GM21367 (cell line): ENCODE measurements around the gene CACNA1A.

Experiments used
- ATAC-seq: cut with Tn5 transposase; IDR thresholded peaks from one replicate; pipeline ENCODE4 v1.9.1; 2021; ENCODE audit not compliant: unreplicated experiment

CACNA1A gene

DNA sequence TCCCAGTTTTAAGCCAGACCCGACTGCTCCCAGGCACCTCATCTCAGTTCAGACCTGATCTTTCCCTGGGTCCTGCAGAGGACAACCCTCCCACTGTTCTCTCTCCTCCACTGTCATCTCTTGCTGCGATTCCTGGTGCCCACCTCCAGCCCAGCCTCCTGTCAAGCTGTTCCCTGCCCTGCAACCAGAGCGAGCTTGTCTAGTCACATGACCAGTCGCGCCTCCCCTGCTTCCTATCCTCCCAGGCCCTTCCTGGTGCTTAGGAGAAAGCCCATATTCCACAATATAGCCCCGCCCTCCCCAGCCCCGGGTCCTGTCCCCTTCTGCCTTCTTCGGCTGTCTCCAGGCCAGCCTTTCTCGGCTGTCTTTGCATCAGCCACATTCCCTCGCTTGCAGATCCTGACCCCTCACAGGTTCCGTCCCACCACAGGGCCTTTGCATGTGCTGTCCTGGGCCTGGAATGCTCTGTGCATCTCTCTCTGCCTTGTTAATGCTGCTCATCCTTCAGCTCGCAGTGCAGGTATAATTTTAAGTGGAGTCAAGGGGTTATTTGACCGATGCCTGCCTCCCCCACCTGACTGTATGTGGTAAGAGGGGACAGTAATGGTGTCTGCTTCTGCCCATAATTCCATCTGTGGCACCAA lies 267.3 kb downstream of the CACNA1A start:
- no peak for ATAC-seq

DNA sequence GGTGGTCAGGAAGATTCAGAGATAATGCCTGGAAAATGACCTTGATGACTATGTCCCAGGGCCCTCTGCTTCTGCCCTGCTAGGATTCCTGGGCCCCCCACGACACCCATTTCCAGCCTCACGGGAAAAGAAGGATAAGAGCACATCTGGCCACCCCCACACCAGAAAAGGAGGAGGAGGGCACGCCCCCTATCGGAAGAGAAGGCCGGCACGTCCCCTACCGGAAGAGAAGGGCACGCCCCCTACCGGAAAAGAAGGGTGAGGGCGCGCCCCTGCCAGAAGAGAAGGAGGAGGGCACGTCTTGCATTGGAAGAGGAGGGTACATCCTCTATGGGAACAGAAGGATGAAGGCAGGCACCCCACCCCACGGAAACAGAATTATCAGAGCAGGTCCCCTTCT lies 271.8 kb downstream of the CACNA1A start:
- ATAC-seq = no peak

GRCh38 chr19:13231663-13232062 lies 274.6 kb downstream of the CACNA1A start:
- no peak for ATAC-seq

DNA sequence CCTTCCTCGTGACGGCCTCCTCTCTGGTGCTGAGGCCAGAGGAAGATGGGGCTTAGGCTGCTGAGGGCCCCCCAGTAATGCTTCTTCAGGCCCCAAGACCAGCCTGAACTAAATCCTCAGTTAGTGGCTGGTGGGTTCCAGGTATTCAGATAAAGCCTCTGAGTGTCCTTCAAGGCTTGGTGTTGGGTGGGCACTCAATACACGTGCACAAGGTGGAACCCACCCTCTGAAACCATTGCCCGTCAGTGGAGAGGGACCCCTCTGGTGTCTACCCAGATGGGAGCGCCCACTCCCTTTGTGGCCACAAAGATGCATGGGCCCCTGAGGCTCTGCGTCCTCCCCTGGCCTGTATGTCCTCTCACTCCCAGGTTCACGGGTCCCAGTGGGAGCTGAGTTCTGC lies 277.0 kb downstream of the CACNA1A start:
- ATAC-seq = no peak

GRCh38 chr19:13228561-13228960 lies 277.7 kb downstream of the CACNA1A start:
- no peak for ATAC-seq

DNA sequence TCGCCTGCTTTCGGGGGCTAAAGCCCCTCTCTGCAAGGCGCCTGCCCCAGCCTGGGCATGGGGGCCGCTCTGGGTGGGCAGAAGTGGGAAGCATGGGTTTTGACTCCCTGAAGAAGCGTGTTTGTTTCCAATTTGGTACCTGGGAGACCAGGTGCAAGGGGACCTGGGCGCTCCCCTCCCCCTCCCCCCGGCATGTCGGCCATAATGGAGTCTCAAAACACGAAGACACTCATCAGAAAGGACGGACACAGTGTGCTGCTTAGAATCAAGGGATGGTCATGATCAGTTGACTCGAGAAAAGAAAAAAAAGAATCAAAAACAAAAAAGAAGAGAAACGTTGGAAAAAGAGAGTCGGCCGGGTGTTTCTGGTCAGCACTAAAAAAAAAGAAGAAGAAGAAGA lies 279.3 kb downstream of the CACNA1A start:
- ATAC-seq = no peak

DNA sequence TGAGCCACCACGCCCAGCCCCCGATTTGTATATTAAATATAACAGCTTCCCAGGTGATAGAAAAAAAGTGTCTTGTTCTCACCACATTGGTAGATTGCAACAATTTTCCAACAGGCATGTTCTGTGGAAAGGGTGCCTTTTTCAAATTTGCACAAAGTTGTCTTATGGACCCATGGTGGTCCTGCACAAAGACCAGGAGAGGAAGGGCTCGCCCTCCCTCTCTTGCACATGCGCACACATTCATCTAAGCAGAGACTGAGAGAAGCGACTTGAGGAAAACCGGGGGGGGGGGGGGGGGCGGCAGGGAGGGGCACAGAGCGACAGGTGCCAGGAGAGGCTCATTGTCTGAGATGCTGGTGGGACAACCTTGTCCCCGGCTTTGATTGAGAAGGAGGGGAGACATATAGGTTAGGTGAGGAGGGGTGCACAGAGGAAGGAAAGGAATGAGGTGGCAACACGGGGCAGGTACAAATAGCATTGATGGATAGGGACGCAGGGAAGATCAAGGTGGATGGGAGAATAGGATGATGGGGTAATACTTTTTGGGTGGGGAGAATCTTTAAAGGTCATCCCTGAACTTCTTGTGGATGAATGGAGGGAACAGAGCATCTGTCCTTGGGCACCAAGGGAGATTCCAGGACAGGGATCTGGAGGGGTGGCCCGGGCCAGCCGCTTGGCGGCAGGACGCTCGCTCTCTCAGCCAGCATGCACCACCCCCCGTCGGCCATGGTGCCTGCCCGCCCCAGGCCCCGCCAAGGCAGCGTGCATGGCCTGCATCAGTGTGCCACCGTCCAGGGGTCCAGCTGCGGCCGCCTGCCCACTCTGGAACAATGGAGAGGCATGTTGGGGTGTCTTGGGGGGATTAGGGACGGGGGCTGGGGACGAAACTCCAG lies 280.1 kb downstream of the CACNA1A start:
- ATAC-seq = no peak

DNA sequence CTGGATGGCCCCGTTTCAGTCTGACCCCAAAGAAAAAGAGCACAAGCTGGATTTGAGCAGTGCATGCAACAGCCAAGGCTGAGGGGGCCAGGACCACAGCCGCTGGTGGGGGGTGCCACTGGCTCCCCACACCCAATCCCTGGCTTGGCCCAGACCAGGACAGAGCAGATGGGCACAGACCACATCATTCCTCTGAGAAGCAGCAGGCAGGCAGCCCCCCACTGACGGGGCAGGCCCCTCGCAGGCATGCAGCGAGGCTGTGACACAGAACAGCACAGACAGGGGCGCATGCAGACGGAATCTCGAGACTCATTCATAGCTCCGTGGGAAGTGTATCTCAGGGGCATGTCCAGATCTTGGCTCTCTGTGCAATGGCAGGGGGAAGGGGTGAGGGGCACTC lies 281.2 kb downstream of the CACNA1A start:
- no peak for ATAC-seq

GRCh38 chr19:13220847-13221246 lies 285.4 kb downstream of the CACNA1A start:
- no peak for ATAC-seq

- peak; percentile 31 for ATAC-seq
These were observed 290.5 kb downstream of the CACNA1A start for GRCh38 chr19:13215572-13216380.

DNA sequence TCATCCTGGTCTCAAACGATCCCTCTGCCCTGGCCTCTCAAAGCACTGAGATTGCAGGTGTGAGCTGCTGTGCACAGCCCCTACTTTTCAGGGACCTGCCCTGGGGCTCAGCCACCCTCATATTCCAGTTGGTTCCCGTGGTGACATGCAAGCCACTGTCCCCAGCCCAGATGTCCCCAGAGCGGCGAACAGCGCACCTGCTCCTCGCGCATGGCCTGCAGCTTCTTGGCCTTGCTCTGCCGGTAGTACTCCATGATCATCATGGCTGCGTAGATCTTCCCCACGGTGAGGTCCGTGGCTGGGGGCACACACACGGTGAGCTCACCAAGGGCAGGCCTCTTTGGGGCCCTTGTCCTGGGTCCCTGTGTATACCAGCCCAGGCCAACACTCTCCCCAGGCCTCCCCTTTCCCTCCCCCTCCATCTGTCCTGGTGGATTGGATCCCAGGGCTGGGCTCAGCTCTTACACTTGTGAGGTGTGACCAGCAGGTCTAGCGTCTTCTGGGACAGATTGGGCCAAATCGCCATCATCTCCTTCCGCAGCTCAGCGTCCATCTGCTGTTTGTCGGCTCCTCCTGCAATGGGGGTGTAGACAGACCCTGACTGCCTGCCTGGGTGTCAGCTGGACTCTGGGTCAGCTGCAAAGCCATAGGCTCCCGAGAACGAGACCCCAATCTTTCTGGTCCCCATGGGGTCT lies 292.1 kb downstream of the CACNA1A start:
- no peak for ATAC-seq

DNA sequence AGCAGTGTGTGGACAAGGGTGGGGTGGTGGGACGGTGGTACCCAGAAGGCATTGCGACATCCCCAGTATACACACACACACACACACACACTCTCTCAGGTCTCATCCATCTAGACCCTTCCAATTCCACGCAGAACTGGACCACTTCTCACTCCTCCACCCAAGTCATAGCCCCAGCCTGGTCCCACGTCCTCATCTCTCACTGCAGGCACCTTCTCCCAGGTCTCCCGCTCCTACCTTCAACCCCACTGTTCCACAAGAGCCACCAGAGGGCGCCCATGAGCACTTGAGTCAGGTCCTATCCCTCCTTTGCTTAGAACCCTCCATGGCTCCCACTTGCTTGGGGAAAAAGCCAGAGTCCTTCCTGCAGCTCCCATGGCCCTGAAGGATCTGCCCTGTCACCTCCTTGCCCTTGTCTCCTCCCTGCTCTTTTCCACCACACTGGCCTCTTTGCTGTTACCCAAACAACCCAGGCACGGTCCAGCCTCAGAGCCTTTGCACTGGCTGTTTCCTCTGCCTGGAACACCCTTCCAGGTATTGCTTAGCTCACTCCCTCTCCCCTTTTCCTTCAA lies 293.4 kb downstream of the CACNA1A start:
- no peak for ATAC-seq

- no peak for ATAC-seq
These were observed 294.6 kb downstream of the CACNA1A start for GRCh38 chr19:13211426-13212308.

- no peak for ATAC-seq
These were observed 295.3 kb downstream of the CACNA1A start for GRCh38 chr19:13210941-13211340.

DNA sequence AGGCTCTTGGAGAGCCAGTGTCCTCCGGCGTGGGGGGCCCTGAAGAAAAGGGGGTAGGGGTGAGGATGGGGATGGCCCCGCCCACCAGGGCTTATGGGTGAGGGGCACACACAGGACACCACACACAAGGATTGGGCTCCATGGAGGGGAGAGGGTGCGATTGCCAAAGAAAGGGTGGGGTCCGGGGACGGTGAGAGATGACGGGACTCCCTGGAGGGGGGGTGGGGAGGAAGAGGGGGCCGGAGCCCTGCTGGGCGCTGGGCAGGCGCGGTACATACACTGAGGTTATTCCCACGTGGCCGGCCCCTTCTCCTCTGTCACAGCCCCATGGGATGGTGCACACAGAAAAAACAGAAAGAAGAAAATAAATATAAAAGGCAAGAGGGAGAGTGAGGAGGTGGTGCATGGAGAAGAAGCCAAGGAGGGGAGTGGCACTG lies 295.9 kb downstream of the CACNA1A start:
- ATAC-seq = no peak

DNA sequence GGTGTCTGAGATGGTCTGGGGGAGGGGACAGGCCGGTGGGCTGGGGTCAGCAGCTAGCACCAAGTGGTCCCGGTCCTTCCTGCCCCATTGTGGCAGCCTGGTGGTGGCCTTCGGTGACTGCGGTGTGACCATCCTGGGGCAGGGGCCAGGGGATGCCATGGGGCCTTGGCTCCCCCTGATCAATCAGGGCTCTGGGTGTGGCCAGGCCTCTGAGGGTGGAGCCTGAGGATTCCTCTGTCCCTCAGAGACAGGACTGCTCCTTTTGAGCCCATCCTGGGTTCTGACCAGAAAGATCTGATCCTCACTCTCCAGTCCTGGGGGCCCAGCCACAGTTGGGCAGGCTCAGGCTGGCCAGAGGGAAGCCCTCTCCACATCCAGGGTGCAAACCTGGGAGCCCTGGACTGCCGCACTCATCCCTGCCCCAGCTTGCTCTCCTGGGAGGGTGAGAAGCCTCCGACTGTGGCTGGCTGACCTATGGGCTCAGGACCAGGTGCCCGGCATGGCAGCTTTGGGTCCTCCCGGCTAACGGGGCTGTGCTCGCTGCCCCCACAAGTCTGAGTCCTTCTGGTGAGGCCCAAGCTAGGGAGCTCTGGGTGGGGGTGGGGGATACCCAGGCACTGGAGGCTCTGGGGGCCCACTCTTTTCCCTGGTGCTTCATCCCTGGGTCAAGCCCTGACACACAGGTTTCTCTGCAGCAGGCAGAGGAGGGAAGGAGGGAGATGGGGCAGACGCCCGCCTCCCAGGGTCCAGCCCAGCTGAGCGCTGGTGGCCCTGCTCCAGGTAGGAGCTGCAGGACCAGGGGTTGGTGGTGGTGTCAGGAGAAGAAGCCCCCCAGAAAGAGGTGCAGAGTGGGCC lies 296.6 kb downstream of the CACNA1A start:
- no peak for ATAC-seq

DNA sequence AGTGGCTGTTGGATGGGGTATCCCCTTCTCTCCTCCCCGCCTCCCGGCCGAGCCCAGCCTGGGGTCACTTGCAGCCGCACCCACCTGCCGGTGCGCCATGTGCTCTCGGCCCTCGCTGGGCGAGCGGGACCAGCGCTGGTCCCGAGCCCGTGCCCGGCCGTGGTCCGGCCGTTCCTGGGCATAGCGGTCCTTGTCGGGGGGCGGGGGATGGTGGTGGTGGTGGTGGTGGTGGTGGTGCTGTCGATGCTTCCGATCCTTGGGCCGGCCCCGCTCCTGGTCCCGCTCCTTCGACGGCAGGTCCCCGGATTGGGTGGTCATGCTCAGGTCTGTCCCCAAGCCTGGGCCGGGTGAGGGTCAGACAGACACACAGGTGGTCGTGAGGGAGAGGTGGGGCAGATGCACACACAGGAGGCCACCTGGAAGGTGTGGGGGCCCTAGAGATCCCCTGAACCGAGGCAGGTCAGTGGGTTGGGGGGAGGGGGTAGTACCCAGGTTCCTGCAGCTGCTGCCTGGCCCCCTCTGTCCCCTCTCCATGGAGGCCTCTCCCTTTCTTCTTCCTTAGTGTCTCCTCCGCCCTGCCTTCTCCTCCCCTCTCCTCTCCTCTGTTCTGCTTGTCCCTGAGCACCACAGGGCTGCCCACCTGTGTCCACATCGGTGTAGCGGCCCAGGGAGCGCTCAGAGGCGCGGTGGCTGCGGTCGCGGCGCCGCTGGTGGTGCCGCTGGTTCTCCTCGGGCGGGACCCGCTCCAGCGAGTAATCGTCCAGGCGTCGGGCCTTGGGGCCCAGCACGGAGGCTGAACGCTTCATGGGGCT lies 297.4 kb downstream of the CACNA1A start:
- no peak for ATAC-seq
